Smooth muscle cell (in vitro differentiated cells): ENCODE data around the gene EFHD2. TPM values are rescaled to one million over a fixed set of nuclear protein-coding genes. Genes with fewer than 3 reads are reported as not detected.

Source experiments
- DNase-seq: peaks from one replicate; lab custom pipeline; 2025; ENCODE audit not compliant: unreplicated experiment; lab: John Stamatoyannopoulos, UW
- H2AFZ ChIP-seq: fragments of 200-600 bp; sonication (generic); 2 replicates; pipeline ENCODE4 v1.6.0; 2016; ENCODE audit warnings: antibody characterized with exemption, low read depth, mild to moderate bottlenecking
- H3F3A ChIP-seq: fragments of 200-600 bp; sonication (generic); 2 replicates; pipeline ENCODE4 v1.6.0; 2017; ENCODE audit warnings: antibody characterized with exemption, low read depth
- H3K27ac ChIP-seq: fragments of 200-600 bp; sonication (generic); 2 replicates; pipeline ENCODE4 v1.5.1; 2016; ENCODE audit warnings: low read depth, mild to moderate bottlenecking
- H3K27me3 ChIP-seq: fragments of 200-600 bp; sonication (generic); 2 replicates; pipeline ENCODE4 v1.6.1; 2016; ENCODE audit warnings: low read depth, mild to moderate bottlenecking
- H3K36me3 ChIP-seq: fragments of 200-600 bp; sonication (generic); 2 replicates; pipeline ENCODE4 v1.5.1; 2016; ENCODE audit warnings: low read depth
- H3K4me1 ChIP-seq: fragments of 200-600 bp; sonication (generic); 2 replicates; pipeline ENCODE4 v1.5.1; 2016; ENCODE audit warnings: low read depth
- H3K4me2 ChIP-seq: fragments of 200-600 bp; sonication (generic); 2 replicates; pipeline ENCODE4 v1.6.0; 2016; ENCODE audit warnings: mild to moderate bottlenecking
- H3K4me3 ChIP-seq: fragments of 200-600 bp; sonication (generic); 2 replicates; pipeline ENCODE4 v1.5.1; 2016; ENCODE audit warnings: mild to moderate bottlenecking
- H3K79me2 ChIP-seq: fragments of 200-600 bp; sonication (generic); 2 replicates; pipeline ENCODE4 v1.6.0; 2016; ENCODE audit warnings: low read depth, mild to moderate bottlenecking
- H3K9ac ChIP-seq: fragments of 200-600 bp; sonication (generic); 2 replicates; pipeline ENCODE4 v1.6.0; 2016; ENCODE audit warnings: low read depth
- H3K9me3 ChIP-seq: fragments of 200-600 bp; sonication (generic); replicated peaks from 2 replicates; pipeline ENCODE4 v1.5.1; 2016; ENCODE audit warnings: low read depth
- H4K20me1 ChIP-seq: fragments of 200-600 bp; sonication (generic); 2 replicates; pipeline ENCODE4 v1.6.0; 2016; ENCODE audit warnings: low read depth
- CTCF ChIP-seq: fragments of 200-600 bp; sonication (generic); IDR thresholded peaks from 2 replicates; pipeline ENCODE4 v1.5.1; 2017; ENCODE audit warnings: borderline replicate concordance, mild to moderate bottlenecking, antibody characterized with exemption; ENCODE audit not compliant: insufficient read depth, poor library complexity, severe bottlenecking
- WGBS: methylation state at CpG from one replicate; pipeline ENCODE4 v1.1.7; 2016; ENCODE audit warnings: low lambda C conversion rate; 5-methylcytosine and 5-hydroxymethylcytosine counted together
- polyA plus RNA-seq: library from polyadenylated mRNA; unstranded; fragments of >200 nt; fragmentation: Nextera tagmentation; extraction: Ambion mirVana; gene quantifications from 2 replicates; pipeline ENCODE4 v1.2.1, GENCODE V29; 2016
- total RNA-seq: library from RNA; depleted of rRNA; stranded (reverse); fragments of >200 nt; gene quantifications from 2 replicates; pipeline ENCODE4 v1.2.3, GENCODE V29; 2014

EFHD2 gene
- total and polyA plus RNA-seq, 2 experiments from 2014 or later, result 7.0 to 22.9 TPM

GRCh38 chr1:15441247-15441646, 31.6 kb downstream of the EFHD2 start:
- H3K27ac ChIP-seq, result no peak overlapping the region
- 96% methylated on average over 6 of the region's 6 CpGs for WGBS
- H3K79me2 ChIP-seq, result no peaks in the 10 kb centered on the region
- DNase-seq, result no peak
- no peak for TF ChIP-seq CTCF
- H4K20me1 ChIP-seq, result no peaks in the 10 kb centered on the region
- H2AFZ ChIP-seq, result no peak overlapping the region
- no peaks in the 10 kb centered on the region for H3K36me3 ChIP-seq
- H3K9me3 ChIP-seq, result no peaks in the 10 kb centered on the region
- H3K4me3 ChIP-seq, result no peak overlapping the region
- no peaks in the 10 kb centered on the region for H3F3A ChIP-seq
- H3K27me3 ChIP-seq, result peaks cover 10% of the 10 kb centered on the region
- no peak overlapping the region for H3K9ac ChIP-seq
- H3K4me1 ChIP-seq, result no peaks in the 10 kb centered on the region
- no peak overlapping the region for H3K4me2 ChIP-seq

- Histone ChIP-seq H3K9me3 (no peaks in the 10 kb centered on the region), H3K9ac (no peak overlapping the region), H3K4me1 (no peaks in the 10 kb centered on the region), H2AFZ (no peak overlapping the region), H3K4me2 (no peak overlapping the region), H3F3A (no peaks in the 10 kb centered on the region), H3K4me3 (no peak overlapping the region), H3K27ac (no peak overlapping the region), H3K27me3 (peaks cover 13% of the 10 kb centered on the region), H4K20me1 (no peaks in the 10 kb centered on the region), H3K79me2 (no peaks in the 10 kb centered on the region), H3K36me3 (no peaks in the 10 kb centered on the region)
- WGBS, result 95% methylated on average over 8 of the region's 8 CpGs
- no peak for DNase-seq
- TF ChIP-seq CTCF, result no peak
Measured at GRCh38 chr1:15442119-15442518, 32.4 kb downstream of the EFHD2 start.

- peaks cover 18% of the 10 kb centered on the region for H3K27me3 ChIP-seq
- no peaks in the 10 kb centered on the region for H3K4me1 ChIP-seq
- 91% methylated on average over 5 of the region's 5 CpGs for WGBS
- H3F3A ChIP-seq, result no peaks in the 10 kb centered on the region
- H3K9me3 ChIP-seq, result no peaks in the 10 kb centered on the region
- DNase-seq, result no peak
- H3K9ac ChIP-seq, result no peak overlapping the region
- no peak overlapping the region for H3K4me2 ChIP-seq
- H3K27ac ChIP-seq, result no peak overlapping the region
- no peaks in the 10 kb centered on the region for H3K36me3 ChIP-seq
- H3K79me2 ChIP-seq, result no peaks in the 10 kb centered on the region
- H2AFZ ChIP-seq, result no peak overlapping the region
- TF ChIP-seq CTCF, result no peak
- no peak overlapping the region for H3K4me3 ChIP-seq
- no peaks in the 10 kb centered on the region for H4K20me1 ChIP-seq
Measured at GRCh38 chr1:15442759-15443158, 33.1 kb downstream of the EFHD2 start.

GRCh38 chr1:15443281-15443680, 33.6 kb downstream of the EFHD2 start:
- Histone ChIP-seq H4K20me1 (no peaks in the 10 kb centered on the region), H2AFZ (no peak overlapping the region), H3K4me3 (no peak overlapping the region), H3K27ac (no peak overlapping the region), H3F3A (no peaks in the 10 kb centered on the region), H3K4me1 (no peaks in the 10 kb centered on the region), H3K9ac (no peak overlapping the region), H3K36me3 (no peaks in the 10 kb centered on the region), H3K9me3 (no peaks in the 10 kb centered on the region), H3K4me2 (no peak overlapping the region), H3K79me2 (no peaks in the 10 kb centered on the region), H3K27me3 (peaks cover 20% of the 10 kb centered on the region)
- no peak for TF ChIP-seq CTCF
- 81% methylated on average over 5 of the region's 5 CpGs for WGBS
- no peak for DNase-seq
